H54 (cell line): ENCODE results near the gene GMEB2.
A peak's percentile ranks its signal among the peaks of the same experiment; 100 is the strongest.
"Not testable (repeated sequence)": the region's sequence is repeated elsewhere in the genome, so short reads cannot be mapped to it uniquely, and the experiment has no call there.

Experiments
- DNase-seq: peaks from one replicate; pipeline ENCODE4 v3.0.0; 2011; ENCODE audit warnings: low spot score, mixed read lengths; ENCODE audit not compliant: insufficient read length
- FAIRE-seq: peaks from 3 replicates; lab custom pipeline; 2011; peaks lifted over from hg19 to GRCh38; lab: Jason Lieb, UNC
- POLR2A ChIP-seq: IDR thresholded peaks from 2 replicates; pipeline ENCODE4 v1.6.1; 2011; ENCODE audit warnings: low read depth, mild to moderate bottlenecking, low read length

The GMEB2 gene

GRCh38 chr20:63626424-63627128, at the start of gene GMEB2:
Gene GMEB2 (minus strand): TSS chr20:63627101. CDS start chr20:63619397, 7,704 bp downstream.
- no peak for FAIRE-seq
- peak; percentile 68; the same call in 1 of the 2 replicates for TF ChIP-seq POLR2A
- peak; percentile 80 for DNase-seq

- TF ChIP-seq POLR2A, result no peak
- FAIRE-seq (no peak), DNase-seq (no peak)
These were observed 48.9 kb upstream of the GMEB2 start for GRCh38 chr20:63675681-63676368.

GRCh38 chr20:63673951-63674350, 47.0 kb upstream of the GMEB2 start:
- DNase-seq (no peak), FAIRE-seq (no peak)
- TF ChIP-seq POLR2A, result no peak

GRCh38 chr20:63672666-63673065, 45.8 kb upstream of the GMEB2 start:
- FAIRE-seq, result no peak
- no peak for TF ChIP-seq POLR2A
- no peak for DNase-seq

- not testable (repeated sequence) for DNase-seq, FAIRE-seq
These were observed 44.8 kb upstream of the GMEB2 start for GRCh38 chr20:63671695-63672094.

GRCh38 chr20:63668351-63668750, 41.5 kb upstream of the GMEB2 start:
- no peak for DNase-seq
- no peak for TF ChIP-seq POLR2A
- FAIRE-seq, result no peak

- TF ChIP-seq POLR2A, result no peak
- FAIRE-seq, result no peak
- no peak for DNase-seq
These were observed 41.0 kb upstream of the GMEB2 start for GRCh38 chr20:63667858-63668257.

- DNase-seq, result no peak
- no peak for FAIRE-seq
- no peak for TF ChIP-seq POLR2A
These were observed 38.8 kb upstream of the GMEB2 start for GRCh38 chr20:63665708-63666107.

- no peak for DNase-seq
- FAIRE-seq, result no peak
- no peak for TF ChIP-seq POLR2A
These were observed 38.1 kb upstream of the GMEB2 start for GRCh38 chr20:63664861-63665594.

- FAIRE-seq, result no peak
- no peak for TF ChIP-seq POLR2A
- DNase-seq, result no peak
These were observed 37.4 kb upstream of the GMEB2 start for GRCh38 chr20:63664143-63664851.

GRCh38 chr20:63663332-63664066, 36.6 kb upstream of the GMEB2 start:
- DNase-seq (no peak), FAIRE-seq (no peak)
- no peak for TF ChIP-seq POLR2A

- no peak for FAIRE-seq
- no peak for DNase-seq
- TF ChIP-seq POLR2A, result no peak
These were observed 35.9 kb upstream of the GMEB2 start for GRCh38 chr20:63662813-63663189.

GRCh38 chr20:63661959-63662812, 35.3 kb upstream of the GMEB2 start:
- no peak for TF ChIP-seq POLR2A
- DNase-seq (no peak), FAIRE-seq (no peak)
